Spleen (tissue), 7 donors: Measurements from ENCODE around the gene SELENOW.

Experiments
- POLR2A ChIP-seq, 3 donors: fragments of 450-650 bp; IDR thresholded peaks; one replicate each; pipeline ENCODE4 v1.5.1; 2017; ENCODE audit warnings: antibody characterized with exemption in 3 of 3, mild to moderate bottlenecking in 1 of 3
- TF ChIP-seq, protein P1 (sequence below), 11 experiments: fragments of 200-600 bp in 7 of 11; fragments of 450-650 bp in 4 of 11; sonication (generic) in 4 of 11; IDR thresholded peaks in 8 of 11; conservative IDR thresholded peaks in 3 of 11; 1 replicate in 7 of 11; 2 replicates in 4 of 11; pipeline versions ENCODE4 v1.4.0 to v1.8.0; 2016 to 2021; ENCODE audit warnings: antibody characterized with exemption in 11 of 11, inconsistent platforms in 4 of 11, mild to moderate bottlenecking in 1 of 11
- donor health status: DM: no; HTN: no; CAD: no; lungs with moderate emphysema.
- donor health status: DM: no; HTN: no; CAD: no.
- donor health status: DM: no; HTN: no; CAD: no.

DNA sequence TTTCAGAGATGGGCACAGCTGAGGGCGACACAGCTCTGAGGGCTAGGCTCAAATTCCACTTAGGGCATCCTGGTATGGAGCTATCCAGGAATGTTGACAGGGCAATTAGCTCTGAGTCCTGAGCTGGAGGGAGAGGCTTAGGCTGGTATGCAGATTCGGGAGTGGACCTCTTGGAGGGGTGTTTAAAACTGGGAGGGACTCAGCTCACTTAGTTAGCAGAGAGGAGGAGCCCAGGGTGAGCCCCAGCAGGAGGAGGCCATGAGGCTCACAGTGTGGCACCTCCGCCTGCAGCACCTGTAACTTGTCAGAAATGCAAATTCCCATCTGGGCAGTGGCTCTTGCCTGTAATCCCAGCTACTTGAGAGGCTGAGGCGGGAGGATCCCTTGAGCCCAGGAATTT, 43.4 kb upstream of the SELENOW start:
- TF ChIP-seq POLR2A (IDR thresholded peaks at IDR 0.05), result no peak
- TF ChIP-seq, protein P1, sequence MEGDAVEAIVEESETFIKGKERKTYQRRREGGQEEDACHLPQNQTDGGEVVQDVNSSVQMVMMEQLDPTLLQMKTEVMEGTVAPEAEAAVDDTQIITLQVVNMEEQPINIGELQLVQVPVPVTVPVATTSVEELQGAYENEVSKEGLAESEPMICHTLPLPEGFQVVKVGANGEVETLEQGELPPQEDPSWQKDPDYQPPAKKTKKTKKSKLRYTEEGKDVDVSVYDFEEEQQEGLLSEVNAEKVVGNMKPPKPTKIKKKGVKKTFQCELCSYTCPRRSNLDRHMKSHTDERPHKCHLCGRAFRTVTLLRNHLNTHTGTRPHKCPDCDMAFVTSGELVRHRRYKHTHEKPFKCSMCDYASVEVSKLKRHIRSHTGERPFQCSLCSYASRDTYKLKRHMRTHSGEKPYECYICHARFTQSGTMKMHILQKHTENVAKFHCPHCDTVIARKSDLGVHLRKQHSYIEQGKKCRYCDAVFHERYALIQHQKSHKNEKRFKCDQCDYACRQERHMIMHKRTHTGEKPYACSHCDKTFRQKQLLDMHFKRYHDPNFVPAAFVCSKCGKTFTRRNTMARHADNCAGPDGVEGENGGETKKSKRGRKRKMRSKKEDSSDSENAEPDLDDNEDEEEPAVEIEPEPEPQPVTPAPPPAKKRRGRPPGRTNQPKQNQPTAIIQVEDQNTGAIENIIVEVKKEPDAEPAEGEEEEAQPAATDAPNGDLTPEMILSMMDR (IDR thresholded peaks at IDR 0.05 in 8 of 11, conservative IDR thresholded peaks at IDR 0.05 in 3 of 11), result no peak
